ENCODE measurements around the gene ROPN1L.

ROPN1L gene

DNA sequence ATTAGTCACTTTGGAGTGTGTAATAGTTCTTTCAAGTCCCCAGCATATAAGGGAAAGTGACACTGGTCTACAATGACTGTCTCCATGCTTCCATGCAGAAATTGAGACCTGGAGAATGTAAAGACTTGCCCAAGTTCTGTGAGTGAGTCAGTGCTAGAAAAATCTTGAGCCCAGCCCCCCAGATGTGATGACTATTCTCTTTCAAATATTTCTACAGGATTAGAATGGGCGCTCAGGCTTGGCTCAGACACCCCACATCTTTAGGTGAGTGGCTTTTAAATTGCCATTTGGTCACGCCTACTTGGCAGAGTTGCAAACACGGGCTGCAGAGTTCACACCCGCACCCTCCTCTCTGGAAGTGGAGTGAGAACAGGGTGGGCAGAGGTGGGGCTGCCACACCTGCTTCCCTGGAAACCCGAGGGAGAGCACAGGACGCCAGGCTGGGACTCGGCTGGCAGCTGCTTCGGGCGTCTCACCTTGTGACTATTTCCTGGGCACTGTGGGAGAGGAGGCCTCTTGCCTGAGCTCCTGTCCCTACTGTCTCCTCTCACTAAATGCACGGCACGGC is 37.6 kb downstream of the ROPN1L start:
- Mint-ChIP-seq H3K36me3 (ENCODE audit: insufficient read depth) (no peaks in the 10 kb centered on the region), H3K27me3 (peaks cover 39% of the 10 kb centered on the region), H3K9me3 (peaks cover 5% of the 10 kb centered on the region), H3K4me3 (no peak overlapping the region), H3K27ac (ENCODE audit: low read depth) (no peak overlapping the region), H3K4me1 (no peaks in the 10 kb centered on the region)
- no peak for ATAC-seq (replicated peaks; ENCODE audit: extremely low read depth, poor library complexity, severe bottlenecking)
- no peak for DNase-seq (ENCODE audit: low spot score in 2 of 2)

DNA sequence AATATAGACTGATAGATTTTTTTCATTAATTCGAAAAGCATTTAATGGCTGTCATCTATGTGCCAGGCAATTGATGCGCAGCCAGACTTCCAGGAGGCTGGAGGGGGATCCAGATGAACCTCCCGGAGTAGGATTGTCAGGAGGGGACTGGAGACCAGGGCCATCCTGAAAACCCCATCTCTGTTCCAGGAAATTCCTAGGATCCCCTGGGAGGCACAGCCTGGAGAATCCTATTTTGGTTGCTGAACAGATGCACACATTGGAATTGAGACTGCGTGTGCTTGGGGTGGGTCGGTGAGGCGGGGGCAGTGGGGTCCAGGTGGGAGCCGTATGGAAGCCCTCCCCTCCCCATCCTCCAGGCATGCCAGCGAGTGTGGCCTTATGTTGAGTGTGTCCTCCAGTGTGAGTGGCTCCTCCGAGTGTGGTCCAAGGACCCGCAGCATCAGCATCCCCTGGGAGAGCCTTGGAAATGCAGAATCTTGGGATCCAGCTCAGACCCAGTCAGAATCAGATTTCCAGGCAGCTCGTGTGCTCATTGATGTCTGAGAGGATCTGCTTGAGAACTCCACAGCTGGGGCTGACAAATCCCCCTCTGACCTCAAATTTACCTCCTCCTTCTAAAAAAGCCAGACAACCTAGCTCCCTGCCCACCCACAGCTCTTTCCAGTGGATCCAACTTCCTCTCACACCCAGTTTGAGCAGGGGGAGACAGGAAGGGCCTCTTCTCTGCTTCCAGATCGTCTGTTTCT is 38.7 kb downstream of the ROPN1L start:
- H3K36me3 Mint-ChIP-seq (ENCODE audit: insufficient read depth), result no peaks in the 10 kb centered on the region
- H3K4me3 Mint-ChIP-seq, result no peak overlapping the region
- no peak overlapping the region for H3K27ac Mint-ChIP-seq (ENCODE audit: low read depth)
- H3K27me3 Mint-ChIP-seq, result peaks cover 39% of the 10 kb centered on the region
- H3K9me3 Mint-ChIP-seq, result peaks cover 1% of the 10 kb centered on the region
- H3K4me1 Mint-ChIP-seq, result no peaks in the 10 kb centered on the region
- DNase-seq (ENCODE audit: low spot score in 2 of 2), result no peak
- no peak for ATAC-seq (replicated peaks; ENCODE audit: extremely low read depth, poor library complexity, severe bottlenecking)

DNA sequence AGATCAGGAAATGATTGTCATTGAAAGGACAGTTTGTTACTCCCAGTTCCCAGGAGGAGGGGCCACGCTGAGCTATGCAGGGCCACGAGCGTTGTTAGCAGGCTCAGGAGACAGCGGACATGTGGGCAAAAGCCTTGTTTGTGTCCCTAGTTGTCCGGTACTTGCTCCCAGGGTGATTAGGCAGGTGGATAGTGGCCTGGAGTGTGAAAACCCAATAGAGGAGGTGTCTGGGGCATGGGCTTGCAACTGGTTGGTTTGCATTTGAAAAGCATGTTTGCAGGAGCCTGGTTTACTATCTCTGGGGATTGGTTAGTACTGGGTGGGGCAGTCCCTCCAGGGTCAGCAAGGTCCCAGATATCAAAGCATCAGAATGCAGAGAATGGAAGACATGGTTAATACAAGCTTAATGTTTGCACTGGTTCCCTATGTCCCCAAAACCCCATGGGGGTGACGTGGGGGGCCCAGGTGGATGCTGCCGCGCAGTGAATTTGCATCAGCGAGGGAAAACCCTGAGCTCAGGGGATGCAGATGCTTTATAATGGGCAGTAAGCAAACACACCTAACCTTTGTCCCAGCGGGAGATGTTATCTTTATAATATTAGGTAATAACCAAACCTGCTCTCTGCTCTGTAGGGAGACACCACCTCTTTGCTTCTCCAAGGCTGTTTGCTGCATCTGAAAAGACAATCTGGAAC is 39.7 kb downstream of the ROPN1L start:
- Mint-ChIP-seq H3K4me1 (no peaks in the 10 kb centered on the region), H3K36me3 (ENCODE audit: insufficient read depth) (no peaks in the 10 kb centered on the region), H3K4me3 (no peak overlapping the region), H3K27ac (ENCODE audit: low read depth) (no peak overlapping the region), H3K27me3 (peaks cover 39% of the 10 kb centered on the region), H3K9me3 (no peaks in the 10 kb centered on the region)
- ATAC-seq (replicated peaks; ENCODE audit: extremely low read depth, poor library complexity, severe bottlenecking) (no peak), DNase-seq (ENCODE audit: low spot score in 2 of 2) (no peak)

DNA sequence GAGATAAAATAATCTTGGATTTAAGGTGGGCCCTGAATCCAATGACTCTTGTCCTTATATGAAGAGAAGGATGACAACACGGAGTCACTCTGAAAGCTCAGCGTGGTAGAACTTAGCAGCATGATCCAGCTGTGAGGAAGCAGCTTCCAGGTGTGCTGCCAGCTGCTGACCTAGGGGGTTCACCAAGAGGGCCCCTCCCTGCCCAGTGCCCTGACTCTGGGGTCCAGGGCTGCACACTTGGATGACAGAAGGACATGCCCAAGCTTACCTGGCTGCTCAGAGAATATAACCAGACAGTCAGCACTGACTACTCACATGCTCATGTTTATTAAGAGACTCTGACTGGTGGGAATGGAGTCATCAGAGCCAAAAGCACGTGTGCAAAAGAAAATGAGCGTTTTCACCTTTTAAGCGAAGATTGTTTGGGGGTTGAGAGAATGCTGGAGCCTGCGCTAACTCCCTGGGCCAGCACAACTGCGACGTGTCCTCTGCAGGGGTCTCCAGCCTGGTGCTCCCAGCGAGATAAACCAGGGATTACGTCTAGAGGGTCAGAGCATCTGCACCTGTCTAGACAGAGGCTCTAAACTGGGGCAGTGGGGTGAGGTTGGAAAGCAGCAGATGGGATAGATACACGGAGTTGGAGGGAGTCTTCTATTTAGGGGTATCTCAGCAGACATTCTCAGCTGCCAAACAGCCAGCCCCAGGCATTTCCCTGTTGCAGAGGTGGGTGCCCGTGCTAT is 41.3 kb downstream of the ROPN1L start:
- no peak for DNase-seq (ENCODE audit: low spot score in 2 of 2)
- Mint-ChIP-seq H3K27ac (ENCODE audit: low read depth) (no peak overlapping the region), H3K4me1 (no peaks in the 10 kb centered on the region), H3K36me3 (ENCODE audit: insufficient read depth) (no peaks in the 10 kb centered on the region), H3K4me3 (no peak overlapping the region), H3K27me3 (peaks cover 29% of the 10 kb centered on the region), H3K9me3 (no peaks in the 10 kb centered on the region)
- ATAC-seq (replicated peaks; ENCODE audit: extremely low read depth, poor library complexity, severe bottlenecking), result no peak

DNA sequence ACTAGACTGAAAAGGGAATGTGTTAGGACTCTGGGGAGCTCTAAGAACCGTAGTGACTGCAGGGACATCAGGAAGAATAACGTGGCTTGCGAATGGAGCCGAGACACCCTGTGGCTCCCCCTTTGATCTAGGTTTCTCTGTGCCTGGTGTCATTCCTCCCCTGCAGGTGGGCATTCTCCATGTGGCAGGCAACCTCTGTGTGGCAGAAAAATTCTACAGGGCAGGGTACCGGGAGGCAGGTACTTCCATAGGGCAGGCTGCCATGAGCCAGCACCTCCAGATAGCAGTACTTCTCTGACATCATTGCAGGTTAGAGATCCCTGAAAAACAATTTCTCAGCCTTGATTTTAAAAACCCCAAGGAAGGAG is 43.1 kb downstream of the ROPN1L start:
- Mint-ChIP-seq H3K27ac (ENCODE audit: low read depth) (no peak overlapping the region), H3K27me3 (peaks cover 21% of the 10 kb centered on the region), H3K4me3 (no peak overlapping the region), H3K4me1 (peaks cover 11% of the 10 kb centered on the region), H3K36me3 (ENCODE audit: insufficient read depth) (no peaks in the 10 kb centered on the region), H3K9me3 (no peaks in the 10 kb centered on the region)
- DNase-seq (ENCODE audit: low spot score in 2 of 2), result no peak
- ATAC-seq (replicated peaks; ENCODE audit: extremely low read depth, poor library complexity, severe bottlenecking), result no peak

DNA sequence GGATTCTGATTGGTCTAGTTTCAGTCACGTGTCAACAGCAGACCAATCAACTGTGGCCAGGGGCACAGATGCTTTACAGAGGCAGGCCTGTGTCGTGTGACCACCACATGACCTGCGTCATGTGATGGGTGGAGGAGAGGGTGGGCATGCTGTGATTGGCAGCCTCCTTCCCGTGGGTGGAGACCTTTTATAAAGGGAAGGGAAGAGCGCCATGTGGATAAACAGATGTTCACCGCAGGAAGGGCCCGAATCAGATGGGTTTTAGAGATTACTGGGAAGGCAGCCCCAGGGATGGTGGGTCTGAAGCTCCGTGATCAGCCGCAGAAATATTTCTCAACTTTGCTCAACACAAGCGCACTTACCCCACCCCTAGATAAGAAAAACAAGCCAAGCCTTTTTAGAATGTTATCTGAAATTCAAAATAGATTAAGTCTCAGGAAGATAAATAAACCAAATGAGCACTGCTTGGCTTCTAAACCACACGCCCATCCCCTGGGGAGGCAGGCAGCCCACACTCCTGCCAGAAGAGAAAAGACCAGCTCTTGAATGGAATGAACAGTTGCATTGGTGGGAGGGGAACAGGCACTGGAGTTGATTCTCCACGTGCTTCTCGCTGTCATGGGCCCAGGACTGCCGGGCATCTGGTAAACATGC is 43.6 kb downstream of the ROPN1L start:
- Mint-ChIP-seq H3K9me3 (no peaks in the 10 kb centered on the region), H3K36me3 (ENCODE audit: insufficient read depth) (no peaks in the 10 kb centered on the region), H3K4me1 (peaks cover 16% of the 10 kb centered on the region), H3K4me3 (no peak overlapping the region), H3K27me3 (peaks cover 21% of the 10 kb centered on the region), H3K27ac (ENCODE audit: low read depth) (no peak overlapping the region)
- no peak for DNase-seq (ENCODE audit: low spot score in 2 of 2)
- ATAC-seq (replicated peaks; ENCODE audit: extremely low read depth, poor library complexity, severe bottlenecking), result no peak

DNA sequence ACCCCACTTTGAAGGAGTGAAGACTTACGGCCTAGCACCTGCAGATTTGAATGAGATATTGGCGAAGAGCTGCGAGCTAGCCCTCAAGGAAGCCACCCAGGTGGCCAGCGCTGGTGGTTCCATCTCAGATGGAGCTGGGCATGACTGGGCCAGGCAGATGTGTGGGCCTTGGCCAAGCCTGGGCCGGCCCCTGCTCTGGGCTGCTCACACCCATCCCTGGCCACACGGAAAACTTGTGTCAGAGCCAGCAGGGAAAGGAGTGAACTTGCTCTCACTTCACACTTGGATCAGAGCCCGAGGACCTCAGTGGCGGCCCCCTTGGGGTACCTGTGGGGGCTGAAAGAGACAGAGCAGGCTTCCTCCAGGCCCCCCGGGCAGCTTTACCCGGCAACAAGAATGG is 44.2 kb downstream of the ROPN1L start:
- no peak overlapping the region for H3K27ac Mint-ChIP-seq (ENCODE audit: low read depth)
- peaks cover 16% of the 10 kb centered on the region for H3K27me3 Mint-ChIP-seq
- peaks cover 21% of the 10 kb centered on the region for H3K4me1 Mint-ChIP-seq
- no peaks in the 10 kb centered on the region for H3K36me3 Mint-ChIP-seq (ENCODE audit: insufficient read depth)
- DNase-seq (ENCODE audit: low spot score in 2 of 2) (no peak), ATAC-seq (replicated peaks; ENCODE audit: extremely low read depth, poor library complexity, severe bottlenecking) (no peak)
- H3K4me3 Mint-ChIP-seq, result no peak overlapping the region
- no peaks in the 10 kb centered on the region for H3K9me3 Mint-ChIP-seq

DNA sequence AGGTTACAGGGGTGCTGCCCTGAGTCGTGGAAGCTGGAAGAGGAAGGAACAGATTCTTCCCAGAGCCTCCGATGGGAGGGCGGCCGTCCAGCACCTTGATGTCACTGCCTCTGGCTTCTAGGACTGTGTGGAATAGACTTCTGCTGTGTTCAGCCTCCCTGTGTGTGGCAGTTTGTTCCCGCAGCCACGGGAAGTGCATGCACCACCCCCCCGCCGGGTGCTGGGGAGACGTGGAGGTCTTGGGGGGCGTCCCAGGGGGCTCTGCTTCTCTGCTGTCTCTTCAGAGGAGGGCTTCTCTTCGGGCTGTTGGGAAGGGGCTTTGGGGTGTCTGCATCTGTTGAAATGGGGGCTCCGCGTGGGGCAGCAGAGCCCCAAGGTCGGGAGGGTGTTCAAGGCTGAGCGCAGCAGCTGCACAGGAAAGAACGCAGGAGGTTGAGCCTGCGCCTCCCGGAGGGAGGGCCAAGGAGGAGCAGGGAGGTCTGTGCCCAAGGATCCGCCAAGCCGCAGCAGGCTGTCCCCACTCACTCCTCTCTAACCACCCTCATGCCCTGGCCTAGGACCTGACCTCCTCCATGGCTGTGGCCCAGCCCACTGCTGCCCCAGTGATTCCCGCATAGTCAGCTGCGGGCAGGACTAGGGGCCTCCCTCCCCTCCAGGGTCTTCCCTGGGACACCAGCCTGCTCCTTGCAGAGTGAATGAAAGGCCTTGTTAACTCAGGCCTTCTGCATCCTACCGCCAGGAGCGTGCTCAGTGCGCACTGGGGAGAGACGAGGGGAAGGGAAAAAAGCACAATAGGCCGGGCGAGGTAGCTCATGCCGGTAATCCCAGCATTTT is 45.0 kb downstream of the ROPN1L start:
- ATAC-seq (replicated peaks; ENCODE audit: extremely low read depth, poor library complexity, severe bottlenecking) (no peak), DNase-seq (ENCODE audit: low spot score in 2 of 2) (no peak)
- Mint-ChIP-seq H3K27ac (ENCODE audit: low read depth) (no peak overlapping the region), H3K36me3 (ENCODE audit: insufficient read depth) (no peaks in the 10 kb centered on the region), H3K4me1 (peaks cover 21% of the 10 kb centered on the region), H3K9me3 (no peaks in the 10 kb centered on the region), H3K4me3 (no peak overlapping the region), H3K27me3 (peaks cover 10% of the 10 kb centered on the region)

DNA sequence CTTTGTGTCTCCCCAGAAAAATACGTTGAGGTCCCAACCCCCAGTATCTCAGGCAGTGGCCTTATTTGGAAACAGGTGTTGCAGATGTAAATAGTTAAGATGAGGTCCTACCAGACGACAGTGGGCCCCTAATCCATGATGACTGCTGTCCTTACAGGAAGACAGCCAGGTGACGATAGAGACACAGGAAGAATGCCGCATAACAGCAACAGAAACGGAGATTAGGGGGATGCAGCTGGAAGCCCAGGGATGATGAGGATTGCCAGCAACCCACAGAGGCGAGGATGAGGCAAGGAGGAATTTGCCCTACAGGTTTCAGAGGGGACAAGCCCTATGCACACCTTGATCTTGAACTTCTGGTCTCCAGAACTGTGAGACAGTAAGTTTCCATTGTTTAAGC is 46.5 kb downstream of the ROPN1L start:
- no peak overlapping the region for H3K27ac Mint-ChIP-seq (ENCODE audit: low read depth)

DNA sequence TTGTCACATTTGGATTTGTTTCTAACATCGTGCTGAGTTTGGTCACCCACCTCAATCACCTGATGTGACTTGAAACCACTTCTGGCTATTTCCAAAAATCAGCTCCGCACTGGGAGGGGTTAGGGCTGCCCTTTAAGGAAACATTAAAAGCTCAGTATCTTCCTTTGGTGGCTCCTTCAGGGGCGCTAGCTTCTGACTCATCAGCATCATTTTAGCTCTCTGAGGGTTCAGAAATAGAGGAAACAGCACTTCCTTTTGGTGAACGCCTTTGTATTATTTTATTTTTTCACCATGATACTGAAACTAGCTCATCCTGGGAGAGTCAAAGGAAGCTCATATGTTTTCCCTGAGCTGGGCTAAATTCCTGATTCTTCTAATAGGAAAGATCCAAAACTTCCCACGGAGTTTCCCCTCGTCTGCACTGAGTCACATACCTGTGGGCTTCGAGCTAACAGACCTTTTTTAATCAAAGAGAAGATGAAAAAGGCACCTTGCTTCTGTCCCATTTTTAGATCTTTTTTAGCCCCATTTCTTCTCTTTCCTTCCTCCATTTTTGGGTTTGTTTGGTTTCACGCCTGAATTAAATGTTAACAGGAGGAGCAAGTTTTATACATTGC is 48.2 kb downstream of the ROPN1L start:
- DNase-seq (ENCODE audit: low spot score in 2 of 2) (no peak), ATAC-seq (replicated peaks; ENCODE audit: extremely low read depth, poor library complexity, severe bottlenecking) (peak; percentile 83)
- H3K9me3 Mint-ChIP-seq, result no peaks in the 10 kb centered on the region
- no peaks in the 10 kb centered on the region for H3K27me3 Mint-ChIP-seq
- peaks cover 21% of the 10 kb centered on the region for H3K4me1 Mint-ChIP-seq
- peak overlapping the region; percentile 69 for H3K27ac Mint-ChIP-seq (ENCODE audit: low read depth)
- peak overlapping the region; percentile 36 for H3K4me3 Mint-ChIP-seq
- H3K36me3 Mint-ChIP-seq (ENCODE audit: insufficient read depth), result peaks cover 2% of the 10 kb centered on the region

More for the DNA sequence above, 46.5 kb downstream of the ROPN1L start:
- Mint-ChIP-seq H3K4me1 (peaks cover 21% of the 10 kb centered on the region), H3K9me3 (no peaks in the 10 kb centered on the region), H3K36me3 (ENCODE audit: insufficient read depth) (no peaks in the 10 kb centered on the region), H3K27me3 (peaks cover 7% of the 10 kb centered on the region), H3K4me3 (no peak overlapping the region)
- ATAC-seq (replicated peaks; ENCODE audit: extremely low read depth, poor library complexity, severe bottlenecking) (no peak), DNase-seq (ENCODE audit: low spot score in 2 of 2) (no peak)

DNA sequence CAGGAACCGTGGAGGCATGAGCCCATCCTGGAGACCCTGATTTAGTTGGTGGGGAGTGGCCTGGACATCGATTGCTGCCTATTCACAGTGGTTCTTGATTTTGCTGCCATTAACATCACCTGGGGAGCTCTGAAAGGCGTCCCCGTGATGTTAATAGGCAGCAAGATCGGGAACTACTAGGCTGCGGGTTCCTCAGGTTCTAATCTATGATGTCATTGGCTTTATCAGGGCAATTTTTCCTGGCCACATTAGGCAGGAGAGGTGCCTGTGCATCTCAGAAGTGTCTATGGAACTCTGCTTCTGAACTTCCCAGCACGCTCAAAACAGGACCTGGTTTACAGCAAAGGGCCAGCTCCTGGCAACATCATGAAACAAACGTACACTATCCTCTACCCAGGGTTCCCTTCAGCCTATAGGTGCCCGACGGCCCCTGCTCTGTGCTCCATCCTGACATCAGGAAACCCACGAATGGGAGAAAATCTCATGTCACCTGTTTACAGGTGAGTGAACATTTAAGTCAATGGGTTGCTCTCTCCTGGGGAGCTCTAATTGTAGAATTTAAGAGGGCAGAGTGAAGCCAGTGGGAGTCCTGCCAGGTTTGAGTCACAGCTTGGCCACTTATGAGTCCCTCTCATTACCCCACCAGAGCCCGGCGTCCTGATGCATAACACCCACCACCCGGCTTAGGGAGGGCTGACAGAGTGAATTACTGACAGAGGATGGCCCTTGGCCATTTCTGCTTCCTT is 49.4 kb downstream of the ROPN1L start:
- Mint-ChIP-seq H3K27me3 (no peaks in the 10 kb centered on the region), H3K4me3 (no peak overlapping the region), H3K9me3 (no peaks in the 10 kb centered on the region), H3K27ac (ENCODE audit: low read depth) (no peak overlapping the region), H3K4me1 (peaks cover 21% of the 10 kb centered on the region), H3K36me3 (ENCODE audit: insufficient read depth) (peaks cover 2% of the 10 kb centered on the region)
- DNase-seq (ENCODE audit: low spot score in 2 of 2) (no peak), ATAC-seq (replicated peaks; ENCODE audit: extremely low read depth, poor library complexity, severe bottlenecking) (no peak)
